ENCODE data around the gene RORC.

Gene RORC

DNA sequence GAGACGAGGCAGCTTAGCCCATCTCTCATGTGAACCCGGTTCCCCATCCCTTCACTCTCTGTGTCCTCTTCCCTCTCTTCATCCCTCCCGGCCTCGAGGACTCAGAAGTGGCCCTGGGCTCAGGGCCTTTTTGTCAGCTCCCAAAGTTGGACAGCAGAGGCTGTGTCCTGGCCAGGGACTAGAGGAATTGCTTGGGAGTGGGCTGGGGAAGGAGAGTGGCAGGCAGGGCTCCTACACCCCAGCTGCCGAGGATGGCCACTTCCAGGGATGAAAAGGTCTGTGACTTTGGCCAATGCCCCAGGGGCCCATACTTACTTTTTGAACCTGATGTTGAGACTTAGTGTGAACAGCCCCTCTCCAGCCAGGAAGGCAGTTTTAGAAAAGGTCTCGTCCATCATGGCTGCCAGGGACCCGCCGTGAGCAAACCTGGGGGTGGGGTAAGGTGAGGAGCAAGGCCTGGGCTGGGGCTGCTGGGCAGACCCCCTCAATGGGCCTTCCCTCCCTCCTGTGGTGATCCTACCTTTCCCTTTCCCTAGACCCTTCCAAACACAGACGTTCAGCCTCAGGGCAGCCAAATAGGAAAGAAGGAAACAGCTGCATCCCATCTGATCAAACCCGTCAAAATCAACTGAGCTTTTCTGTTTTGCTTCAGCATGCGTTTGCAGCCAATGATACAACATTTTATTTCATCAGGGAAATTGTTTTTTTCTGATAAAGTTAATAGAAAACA lies 16.4 kb upstream of the RORC start:
- DNase-seq (ENCODE audit: low read depth in 2 of 2) = no peak

DNA sequence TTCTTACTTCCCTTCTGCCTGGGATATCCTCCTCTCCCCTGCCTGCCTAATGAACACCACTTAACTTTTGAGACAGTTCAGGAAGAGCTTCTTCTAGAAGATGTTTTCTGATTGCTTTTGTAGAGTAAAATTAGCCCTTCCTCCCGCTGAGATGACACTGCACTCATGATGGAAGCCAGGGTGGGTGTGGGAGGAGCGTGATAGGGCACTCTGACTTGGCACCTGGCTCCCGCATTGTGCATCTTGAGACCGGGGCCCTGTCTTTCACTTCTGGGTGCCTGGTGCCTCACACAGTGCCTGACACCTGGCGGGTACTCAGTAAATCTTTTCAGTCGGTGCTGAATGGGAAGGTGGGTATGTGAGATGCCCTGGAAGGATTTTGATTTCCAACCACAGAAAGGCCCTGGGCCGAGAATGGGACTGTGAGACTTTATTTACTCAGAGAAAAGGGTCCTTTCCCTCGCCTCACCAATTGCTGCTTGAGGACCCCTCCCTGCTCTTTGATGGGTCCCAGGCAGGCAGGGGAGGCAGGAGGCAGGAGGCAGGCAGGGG lies 15.2 kb upstream of the RORC start:
- DNase-seq (ENCODE audit: low read depth in 2 of 2) = no peak

DNA sequence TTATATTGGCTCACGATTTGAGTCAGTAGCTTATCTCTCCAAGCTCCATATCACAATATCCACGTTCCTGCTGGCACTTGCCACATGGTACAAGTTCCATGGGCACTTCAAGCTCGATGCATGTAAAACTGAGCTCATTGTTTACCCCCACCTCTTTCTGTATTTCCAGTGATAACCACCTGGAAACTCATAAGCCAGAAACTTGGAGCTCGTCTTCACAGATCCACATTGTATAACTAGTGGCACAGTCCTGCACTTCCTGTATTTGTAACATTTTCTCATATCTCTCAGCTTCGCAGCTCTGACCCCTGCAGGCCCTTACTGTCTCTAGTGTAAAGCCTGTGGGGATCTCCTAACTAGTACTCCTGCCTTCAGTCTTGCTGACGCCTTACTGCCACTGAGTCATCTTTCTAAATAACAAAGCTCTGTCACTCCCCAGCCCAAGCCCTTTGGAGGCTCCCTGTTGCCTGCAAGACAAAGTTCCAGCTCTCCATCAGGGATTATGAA lies 14.5 kb upstream of the RORC start:
- DNase-seq (ENCODE audit: low read depth in 2 of 2) = no peak

DNA sequence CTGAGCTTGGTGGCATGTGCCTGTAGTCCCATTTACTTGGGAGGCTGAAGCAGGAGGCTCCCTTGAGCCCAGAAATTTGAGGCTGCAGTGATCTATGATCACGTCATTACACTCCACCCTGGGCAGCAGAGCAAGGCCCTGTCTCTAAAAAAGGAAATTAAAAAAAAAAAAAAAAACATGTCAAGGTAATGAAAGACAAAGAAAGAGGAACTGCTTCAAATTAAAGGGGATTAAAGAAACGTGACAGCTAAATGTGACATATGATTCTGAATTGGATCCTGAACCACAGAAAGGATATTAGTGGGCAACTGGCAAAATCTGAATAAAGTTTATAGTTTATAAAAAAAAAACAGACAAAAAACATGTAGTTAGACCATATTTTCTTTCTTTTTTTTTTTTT lies 11.8 kb upstream of the RORC start:
- DNase-seq (ENCODE audit: low read depth in 2 of 2) = no peak

DNA sequence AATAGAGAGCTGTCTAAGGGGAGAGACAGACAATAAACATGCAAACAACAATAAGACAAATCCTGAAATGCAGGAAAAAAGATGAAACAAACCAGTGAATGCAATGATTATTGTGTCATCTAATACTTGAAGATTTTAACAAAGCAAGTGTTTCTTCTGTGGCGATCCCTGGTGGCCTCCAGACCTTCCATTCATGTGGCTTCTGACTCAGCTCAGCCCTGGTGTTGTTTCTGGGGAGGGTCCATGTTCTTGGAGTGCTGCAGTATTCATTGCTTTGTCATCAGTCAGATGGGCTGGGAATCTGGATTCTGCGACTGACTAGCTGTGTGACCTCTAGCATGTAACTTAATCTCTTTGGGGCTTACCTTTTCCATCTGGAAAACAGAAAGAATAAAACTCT lies 9.5 kb upstream of the RORC start:
- no peak for DNase-seq (ENCODE audit: low read depth in 2 of 2)

DNA sequence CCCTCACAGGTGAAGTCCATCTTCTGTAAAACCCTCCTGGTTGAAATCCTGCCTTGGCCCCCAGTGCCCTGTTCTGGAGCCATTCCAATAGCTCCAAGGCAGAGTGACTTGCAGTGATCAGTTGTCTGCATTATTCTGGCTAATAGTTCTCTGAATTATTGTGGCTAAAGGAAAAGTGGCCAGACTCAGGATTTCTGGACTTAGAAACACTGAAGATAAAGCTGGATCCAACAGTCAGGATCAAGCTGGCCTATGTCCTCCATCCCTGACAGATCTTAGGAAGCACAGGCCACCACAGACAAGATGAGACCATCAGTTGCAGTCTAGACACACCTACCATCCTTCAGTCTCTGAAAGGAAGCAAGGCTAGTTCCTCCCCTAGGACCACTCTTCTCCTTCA lies 8.8 kb upstream of the RORC start:
- DNase-seq (ENCODE audit: low read depth in 2 of 2) = no peak

DNA sequence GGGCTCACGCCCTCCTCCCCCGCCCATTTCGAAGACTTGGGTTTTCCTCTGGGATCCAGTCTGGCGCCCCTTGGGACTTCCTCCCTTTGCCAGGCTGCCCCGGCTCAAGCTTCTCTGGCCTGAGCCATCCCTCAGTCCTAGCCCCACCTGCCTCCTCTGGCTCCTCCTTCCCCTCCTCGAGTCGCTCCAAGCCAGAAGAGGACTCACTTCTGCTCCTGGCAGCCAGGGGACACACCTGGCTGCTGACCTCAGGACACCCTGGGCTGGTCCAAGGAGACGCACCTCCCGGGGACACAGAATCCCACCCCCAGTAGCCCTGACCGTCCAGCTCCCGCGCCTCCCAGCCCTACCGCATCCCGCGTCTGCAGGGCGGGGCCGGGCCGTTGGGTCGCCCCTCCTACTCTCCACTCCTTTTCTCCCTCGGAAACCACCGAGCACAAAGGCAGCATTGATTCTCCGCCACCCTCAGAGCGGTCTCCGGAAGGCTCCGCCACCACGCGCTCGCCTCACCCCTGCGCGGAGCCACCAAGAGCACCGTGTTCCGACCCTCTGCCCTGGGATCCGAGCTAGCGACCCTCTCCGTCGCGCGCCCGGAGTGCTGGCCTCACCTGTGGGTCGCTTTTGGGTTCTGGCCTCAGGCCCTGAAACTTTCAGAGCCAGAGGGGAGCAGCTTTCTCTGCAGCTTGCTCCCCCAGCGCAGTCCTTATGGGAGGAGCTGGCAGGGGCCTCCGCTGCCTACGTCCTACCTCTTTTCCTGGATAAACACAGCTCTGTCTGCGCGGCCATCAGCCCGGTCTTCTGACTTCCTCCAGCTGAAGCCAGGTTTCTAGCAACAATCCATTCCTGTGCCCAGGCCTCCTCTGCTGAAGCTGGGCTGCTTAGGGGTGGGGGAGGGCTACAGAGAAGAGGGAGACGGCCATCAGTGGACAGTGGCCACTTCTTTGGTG lies 8.1 kb upstream of the RORC start, which contains the start of gene C2CD4D:
Gene C2CD4D, minus strand, starts transcription at position 364 of the 947 bp plus-strand sequence. CDS start 831 bp downstream, outside the sequence.
- peak; percentile 36 to 48 for DNase-seq (ENCODE audit: low read depth in 2 of 2)

DNA sequence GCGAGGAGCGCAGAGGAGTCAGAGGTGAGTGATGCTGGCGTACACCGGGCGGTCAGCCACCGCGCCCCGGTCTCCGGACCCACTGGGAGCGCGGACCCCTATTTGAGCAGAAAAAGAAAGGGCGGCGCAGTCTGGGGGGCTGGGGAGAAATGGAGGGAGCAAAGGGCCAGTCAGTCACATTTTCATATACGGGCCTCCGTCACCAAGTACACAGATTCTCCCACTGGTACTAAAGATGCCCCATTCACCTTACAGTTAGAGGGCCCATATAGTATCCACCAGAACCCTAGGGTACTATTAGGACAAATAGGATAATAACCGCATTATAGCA lies 7.4 kb upstream of the RORC start:
- no peak for DNase-seq (ENCODE audit: low read depth in 2 of 2)

DNA sequence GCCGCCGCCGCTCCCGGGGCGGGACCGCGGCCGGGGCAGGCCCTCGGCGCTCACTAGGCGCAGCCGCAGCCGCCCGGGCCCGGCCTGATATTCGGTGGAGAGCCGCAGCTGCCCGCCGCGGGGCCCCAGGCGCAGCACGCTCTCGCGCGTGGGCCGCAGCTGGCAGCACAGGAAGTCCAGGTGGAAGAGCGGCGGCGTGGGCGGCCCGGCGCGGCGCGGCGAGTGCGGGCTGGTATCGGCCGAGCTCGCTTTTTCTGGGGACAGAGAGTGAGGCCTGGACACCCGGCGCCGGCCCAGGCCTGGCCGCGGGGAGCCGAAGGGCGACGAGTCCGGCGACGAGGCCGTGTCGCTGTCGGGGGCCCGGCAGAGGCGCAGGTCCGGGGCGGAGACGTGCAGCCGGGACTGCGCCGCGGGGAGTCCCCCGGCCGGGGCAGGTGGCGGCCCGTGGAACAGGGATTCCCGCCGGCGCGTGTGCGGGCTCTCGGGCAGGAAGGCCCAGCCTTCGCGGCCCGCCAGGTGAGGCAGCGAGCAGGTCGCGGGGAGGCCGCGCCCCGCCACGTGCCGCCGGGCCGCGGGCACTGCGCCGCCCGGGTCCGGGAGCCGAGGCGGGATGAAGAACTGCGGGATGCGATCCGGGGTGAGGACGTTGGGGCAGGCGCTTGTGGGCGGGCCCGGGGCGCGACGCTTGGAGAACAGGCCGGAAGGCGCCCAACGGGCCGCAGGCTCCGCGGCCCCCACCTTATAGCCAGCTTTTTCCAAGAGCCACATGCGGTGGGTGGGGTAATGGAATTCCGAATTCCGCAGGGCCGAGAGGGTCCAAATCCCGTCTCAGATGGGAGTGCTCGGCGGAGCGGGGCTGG lies 6.8 kb upstream of the RORC start:
- DNase-seq (ENCODE audit: low read depth in 2 of 2) = no peak

DNA sequence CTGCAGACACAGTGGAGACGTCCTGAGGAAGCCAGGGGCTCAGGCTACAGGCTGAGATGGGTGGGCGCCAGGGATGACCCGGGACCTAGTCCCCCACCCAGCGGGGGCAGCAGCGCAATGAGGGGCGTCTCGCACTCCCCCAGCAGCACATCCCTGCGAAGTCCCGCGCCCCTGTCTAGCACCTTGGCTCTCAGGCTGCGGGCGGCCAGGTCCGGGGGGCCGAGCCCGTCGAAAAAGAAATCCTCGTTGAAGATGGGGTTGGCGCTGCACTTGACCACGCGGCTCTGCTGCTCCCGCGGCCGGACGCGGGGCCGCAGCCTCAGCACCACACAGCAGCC lies 6.3 kb upstream of the RORC start:
- no peak for DNase-seq (ENCODE audit: low read depth in 2 of 2)

DNA sequence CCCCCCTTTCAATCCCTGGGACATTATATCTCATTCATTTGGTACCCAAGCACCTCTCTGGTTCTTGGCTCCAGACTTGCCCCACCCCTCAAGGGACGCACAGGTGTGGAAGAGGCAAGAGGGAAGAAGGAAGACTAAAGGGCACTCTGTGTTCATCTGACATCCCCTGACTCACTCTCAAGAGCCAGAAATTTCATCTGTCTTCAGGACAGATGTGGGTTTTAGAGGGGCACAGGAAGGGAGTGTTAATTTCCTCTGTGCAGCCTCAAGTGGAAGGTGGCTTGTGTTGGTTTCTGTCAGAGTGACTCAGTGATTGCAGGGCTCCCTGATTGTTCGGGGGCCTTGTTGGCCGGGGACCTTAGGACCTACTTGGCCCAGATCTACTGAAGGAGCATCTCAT lies 5.6 kb upstream of the RORC start:
- no peak for DNase-seq (ENCODE audit: low read depth in 2 of 2)

DNA sequence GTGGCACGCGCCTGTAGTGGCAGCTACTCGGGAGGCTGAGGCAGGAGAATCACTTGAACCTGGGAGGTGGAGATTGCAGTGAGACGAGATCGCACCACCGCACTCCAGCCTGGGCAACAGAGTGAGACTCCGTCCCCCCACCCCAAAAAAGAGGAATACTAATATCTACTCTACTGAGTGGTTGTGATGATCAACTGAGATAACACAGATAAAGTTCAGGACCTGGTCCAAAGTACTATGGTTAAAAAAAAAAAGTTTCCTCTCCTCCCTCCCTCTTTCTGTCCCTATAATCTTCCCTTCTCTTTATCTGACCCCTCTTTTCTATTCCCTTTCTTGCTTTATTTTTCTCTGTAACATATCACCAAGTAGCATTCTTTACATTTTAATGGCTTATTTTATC lies 4.0 kb upstream of the RORC start:
- DNase-seq (ENCODE audit: low read depth in 2 of 2) = no peak

DNA sequence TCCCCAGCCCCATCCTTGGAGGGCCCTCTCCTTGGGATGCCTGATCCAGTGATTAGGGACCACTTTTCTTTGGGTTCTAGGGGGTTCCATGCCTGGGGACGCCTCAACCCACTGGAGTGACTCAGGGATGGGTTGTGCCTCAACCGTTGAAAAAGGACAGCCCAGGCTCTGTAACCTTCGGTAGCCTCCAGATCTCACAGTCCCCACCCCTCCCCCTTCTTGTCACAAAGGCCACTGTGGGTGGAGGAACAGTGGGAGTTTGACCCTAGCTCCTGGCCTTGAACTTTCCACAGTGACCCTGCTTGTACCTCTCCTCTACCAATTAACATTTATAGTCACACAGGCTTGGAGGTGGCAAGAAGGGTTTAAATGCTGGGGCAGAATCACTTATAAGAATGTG lies 2.6 kb upstream of the RORC start:
- no peak for DNase-seq (ENCODE audit: low read depth in 2 of 2)

DNA sequence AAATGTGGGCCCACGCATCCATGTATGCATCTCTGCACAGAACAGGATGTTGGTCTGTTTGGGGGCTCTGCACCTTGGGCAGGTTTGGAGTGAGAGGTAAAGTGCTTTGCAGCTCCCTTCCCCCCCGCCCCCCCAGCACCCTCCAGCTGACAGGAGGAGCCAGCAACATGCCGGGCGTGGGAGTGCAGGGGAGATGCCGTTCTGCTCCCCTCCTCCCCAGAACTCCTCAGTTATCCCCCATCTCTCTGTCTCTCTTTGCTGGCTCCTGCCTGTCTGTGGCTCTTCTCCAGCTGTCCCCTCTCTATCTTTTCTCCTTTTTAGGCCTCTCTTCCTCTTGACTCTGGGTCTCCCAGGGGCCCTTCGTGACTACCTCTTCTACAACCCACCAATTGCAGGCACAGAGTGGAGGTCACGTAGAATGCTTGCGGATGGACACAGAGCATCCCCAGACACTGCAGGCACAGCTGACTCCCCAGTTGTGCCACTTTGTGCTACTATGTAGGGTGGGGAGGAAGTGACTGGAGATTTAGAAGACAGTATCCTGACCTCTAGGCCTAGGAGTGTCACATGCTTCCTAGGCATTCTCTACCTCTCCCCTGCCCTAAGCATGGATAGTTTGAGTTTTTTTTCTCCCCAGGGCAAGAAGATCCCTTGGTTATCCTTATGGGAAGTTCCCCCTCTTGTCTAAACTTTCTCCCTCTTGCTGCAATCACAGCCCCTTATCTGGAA lies 1.7 kb upstream of the RORC start:
- no peak for DNase-seq (ENCODE audit: low read depth in 2 of 2)

DNA sequence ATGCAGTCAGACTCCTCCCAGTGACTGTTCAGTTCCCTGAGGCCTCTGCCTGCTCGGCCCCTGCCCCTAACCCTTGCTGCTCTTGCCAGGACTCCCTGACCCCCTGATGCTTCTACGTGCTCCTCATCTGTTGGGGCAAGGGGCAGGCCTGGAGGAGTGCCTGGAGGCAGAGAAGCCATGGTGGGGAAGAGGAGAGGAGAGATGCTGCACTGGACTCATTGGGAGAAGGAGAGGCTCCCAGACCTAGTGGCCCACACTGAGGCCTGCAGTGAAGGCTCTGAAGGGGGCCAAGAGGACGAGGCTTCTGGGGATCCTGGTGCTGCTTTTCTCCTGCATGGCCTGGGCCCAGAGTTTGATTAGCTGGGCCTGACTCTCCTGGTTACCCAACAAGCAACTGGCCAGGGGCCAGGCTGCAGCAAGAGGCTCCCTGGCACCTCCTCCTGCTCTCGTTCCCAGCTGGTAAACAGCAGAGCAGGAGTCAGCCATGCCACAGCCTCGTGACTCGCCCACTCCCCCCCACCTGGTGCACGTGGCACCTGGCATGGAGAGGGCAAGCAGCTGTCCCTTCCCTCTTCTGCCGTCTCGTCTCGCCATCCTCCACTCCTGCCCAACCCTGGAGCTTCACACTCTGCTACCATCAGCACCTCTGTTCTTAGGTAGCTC lies 847 bp upstream of the RORC start:
- DNase-seq (ENCODE audit: low read depth in 2 of 2) = no peak

DNA sequence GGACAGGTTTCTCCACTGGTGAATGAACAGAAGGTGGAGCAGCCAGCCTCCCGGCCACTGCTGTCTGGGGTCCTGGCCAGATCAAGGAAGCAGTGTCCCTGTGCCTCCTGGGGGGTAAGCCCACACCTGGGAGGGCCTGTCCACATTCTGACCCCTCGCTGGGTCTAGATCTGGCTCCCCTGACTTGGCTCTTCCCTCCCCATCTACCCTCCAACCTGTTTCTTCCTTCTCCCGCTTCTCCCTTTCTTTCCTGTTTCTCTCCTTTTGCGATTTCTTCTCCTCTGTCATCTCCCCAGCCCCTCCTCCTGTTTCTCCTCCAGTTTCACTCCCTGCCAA lies 378 bp downstream of the RORC start:
- no peak for DNase-seq (ENCODE audit: low read depth in 2 of 2)

DNA sequence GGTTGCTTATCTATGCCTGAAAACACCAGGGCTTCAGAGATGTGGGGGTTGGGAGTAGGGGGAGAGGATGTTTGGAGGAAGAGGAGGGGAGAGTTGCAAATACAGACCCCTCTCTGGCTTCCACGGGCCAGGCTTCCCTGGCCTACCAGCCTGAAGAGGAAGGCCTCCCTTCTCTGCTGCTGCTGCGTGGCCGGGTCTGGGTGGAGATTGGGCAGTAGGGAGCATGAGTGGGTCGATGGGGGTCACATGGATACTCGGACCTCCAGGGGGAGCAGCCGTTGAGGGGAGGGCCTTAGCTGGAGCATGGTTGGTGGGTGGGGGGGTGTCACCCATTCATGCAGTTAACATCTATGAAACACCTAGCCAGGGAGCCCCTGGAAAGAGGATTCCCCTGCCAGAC lies 1.5 kb downstream of the RORC start:
- no peak for DNase-seq (ENCODE audit: low read depth in 2 of 2)

DNA sequence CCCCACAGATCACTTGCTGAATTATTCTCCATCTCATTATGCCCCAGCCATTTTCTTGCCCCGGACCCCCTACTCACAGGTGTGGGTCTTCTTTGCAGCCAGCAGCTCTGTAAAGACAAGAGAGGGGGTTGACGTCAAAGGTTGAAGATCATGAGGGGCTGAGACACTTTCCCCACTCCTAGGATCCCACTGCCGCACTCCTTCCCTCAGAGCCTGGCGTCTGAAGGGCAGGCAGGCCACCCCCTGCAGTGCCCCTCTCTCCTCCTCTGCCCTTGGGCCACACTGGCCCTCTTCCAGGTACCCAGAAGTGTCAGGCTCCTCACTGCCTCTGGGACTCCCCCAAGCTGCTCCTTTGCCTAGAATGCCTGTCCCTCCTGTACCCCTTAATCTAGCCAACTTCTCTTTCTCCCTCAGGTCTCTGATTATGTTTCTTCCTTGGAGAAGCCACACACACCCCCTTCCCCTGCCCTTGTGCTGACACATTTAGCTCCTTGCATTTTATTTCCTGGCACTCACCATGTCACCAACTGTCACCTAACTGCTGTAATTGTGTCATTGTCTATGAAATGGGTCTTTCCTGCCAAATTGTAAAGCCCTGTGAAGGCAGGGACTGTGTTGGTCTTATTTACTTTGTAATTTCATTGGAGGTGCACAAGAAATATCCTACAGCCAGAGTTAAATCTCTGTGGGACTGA lies 2.1 kb downstream of the RORC start:
- no peak for DNase-seq (ENCODE audit: low read depth in 2 of 2)

DNA sequence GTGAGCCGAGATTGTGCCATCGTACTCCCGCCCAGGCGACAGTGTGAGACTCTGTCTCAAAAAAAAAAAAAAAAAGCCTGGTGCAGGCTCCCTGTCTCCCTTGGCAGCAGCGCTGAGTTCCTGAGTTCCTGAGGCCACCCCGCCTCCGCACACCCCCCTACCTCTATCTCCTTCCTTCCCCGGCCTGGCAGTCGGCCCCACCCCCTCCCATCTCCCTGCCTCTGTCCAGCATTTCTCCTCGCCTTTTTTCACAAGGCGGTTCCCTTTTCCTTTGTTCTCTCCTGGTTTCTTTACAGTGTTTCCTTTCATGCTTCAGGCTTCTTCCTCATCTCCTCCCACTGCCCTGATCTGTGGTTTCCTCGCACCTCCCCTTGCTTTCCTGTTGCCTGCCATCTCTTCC lies 2.7 kb downstream of the RORC start:
- DNase-seq (ENCODE audit: low read depth in 2 of 2) = no peak

DNA sequence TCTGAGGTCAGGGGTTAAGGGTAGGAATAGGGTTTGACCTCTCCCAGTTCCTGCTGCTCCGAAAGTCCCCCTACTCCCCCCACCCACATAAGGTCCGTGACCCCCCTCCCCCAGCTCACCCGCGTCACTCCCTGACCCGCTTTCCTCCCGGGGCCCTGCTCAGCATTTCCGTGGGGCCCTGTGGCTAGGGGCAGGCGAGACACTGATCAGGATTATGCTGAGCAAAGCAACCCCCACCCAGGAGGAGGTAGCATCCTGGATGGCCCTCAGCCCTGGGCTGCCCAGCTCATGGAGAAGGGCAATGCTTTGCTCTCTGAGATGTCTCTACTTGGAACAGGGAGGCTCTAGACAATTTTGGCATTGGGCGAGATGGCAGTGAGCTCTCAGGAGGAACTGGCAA lies 3.7 kb downstream of the RORC start:
- DNase-seq (ENCODE audit: low read depth in 2 of 2) = no peak
